HepG2 (cell line): ENCODE measurements around the gene TBATA.

ENCODE experiments used
- CTCF ChIP-seq: sonication (generic); formaldehyde crosslinking; IDR thresholded peaks from 2 replicates; pipeline ENCODE4 v1.5.0; 2020; ENCODE audit warnings: mild to moderate bottlenecking, missing genetic modification reagents, moderate library complexity
- FOXK2 ChIP-seq: fragments of 450-650 bp; IDR thresholded peaks from 2 replicates; pipeline ENCODE4 v1.6.1; 2016
- FOXP1 ChIP-seq, 2 experiments: fragments of 450-650 bp in 1 of 2; IDR thresholded peaks; 2 replicates each; pipeline ENCODE4 v1.6.1; 2017 to 2018; ENCODE audit warnings: antibody characterized with exemption in 1 of 2
- NFYB ChIP-seq: sonication (generic); formaldehyde crosslinking; IDR thresholded peaks from 2 replicates; pipeline ENCODE4 v1.4.0; 2020; ENCODE audit warnings: missing genetic modification reagents
- RFX5 ChIP-seq: IDR thresholded peaks from 2 replicates; pipeline ENCODE4 v1.6.1; 2011; ENCODE audit warnings: low read depth, low read length, improper control_type of control experiment
- SAFB2 ChIP-seq: sonication (generic); formaldehyde crosslinking; IDR thresholded peaks from 2 replicates; pipeline ENCODE4 v1.5.1; 2020; ENCODE audit warnings: missing genetic modification reagents, low read depth, mild to moderate bottlenecking, borderline replicate concordance
- SMC3 ChIP-seq: IDR thresholded peaks from 2 replicates; pipeline ENCODE4 v1.6.1; 2011; ENCODE audit warnings: low read length, improper control_type of control experiment
- ZNF451 ChIP-seq: sonication (generic); formaldehyde crosslinking; IDR thresholded peaks from 2 replicates; pipeline ENCODE4 v1.5.0; 2020; ENCODE audit warnings: mild to moderate bottlenecking, missing genetic modification reagents
- ZNF564 ChIP-seq: sonication (generic); formaldehyde crosslinking; IDR thresholded peaks from 2 replicates; pipeline ENCODE4 v1.8.1; 2023; ENCODE audit warnings: mild to moderate bottlenecking, missing genetic modification reagents

GRCh38 chr10:70756700-70757360, 28.3 kb downstream of the TBATA start:
- no peak for TF ChIP-seq SMC3
- no peak for TF ChIP-seq CTCF (CRISPR knock-in tag)
- no peak for TF ChIP-seq SAFB2
- no peak for TF ChIP-seq ZNF564
- no peak for TF ChIP-seq ZNF451 (CRISPR knock-in tag)
- TF ChIP-seq FOXP1 (IDR thresholded peaks at IDR 0.05) = no peak
- no peak for TF ChIP-seq FOXP1 (CRISPR knock-in tag; IDR thresholded peaks at IDR 0.05)
- no peak for TF ChIP-seq RFX5
- TF ChIP-seq FOXK2 = no peak
- no peak for TF ChIP-seq NFYB (CRISPR knock-in tag)
